ENCODE results near the gene GFI1B. TPM values are rescaled to one million over a fixed set of nuclear protein-coding genes. Genes with fewer than 3 reads are reported as not detected.
"Not testable (repeated sequence)": the region's sequence is repeated elsewhere in the genome, so short reads cannot be mapped to it uniquely, and the experiment has no call there.

Gene GFI1B
- total RNA-seq, 1 donor from 2014 or later: not detected

DNA sequence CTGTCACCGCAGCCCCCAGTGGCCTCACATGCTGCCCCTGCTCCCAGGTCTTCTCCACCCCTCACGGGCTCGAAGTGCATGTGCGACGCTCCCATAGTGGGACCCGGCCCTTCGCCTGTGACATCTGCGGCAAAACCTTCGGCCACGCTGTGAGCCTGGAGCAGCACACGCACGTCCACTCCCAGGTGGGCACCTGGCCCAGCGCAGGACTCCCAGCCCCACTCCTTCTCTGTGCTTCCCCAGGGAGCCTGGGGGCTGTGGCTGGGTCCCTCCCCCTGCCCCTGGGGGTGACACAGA is 10.5 kb downstream of the GFI1B start:
- H3K4me1 Mint-ChIP-seq (ENCODE audit: low read depth, unreplicated experiment): peaks cover 3% of the 10 kb centered on the region
- no peak overlapping the region for H3K4me3 Mint-ChIP-seq (ENCODE audit: unreplicated experiment)
- Histone ChIP-seq H3K4me1 (ENCODE audit: insufficient read depth, low read length) (no peaks in the 10 kb centered on the region), H3K9me3 (ENCODE audit: insufficient read depth, low read depth, low read length) (no peaks in the 10 kb centered on the region), H3K9ac (ENCODE audit: low read length) (no peak overlapping the region), H3K36me3 (ENCODE audit: insufficient read depth, low read length) (no peaks in the 10 kb centered on the region), H4K20me1 (ENCODE audit: insufficient read depth, low read length) (no peaks in the 10 kb centered on the region), H3K27ac (ENCODE audit: low read depth, low read length) (no peak overlapping the region), H2AFZ (ENCODE audit: low read depth, low read length) (no peak overlapping the region), H3K4me2 (ENCODE audit: low read length) (no peak overlapping the region), H3K79me2 (ENCODE audit: insufficient read depth, low read length) (no peaks in the 10 kb centered on the region), H3K27me3 (ENCODE audit: insufficient read depth, low read length) (peaks cover 39% of the 10 kb centered on the region), H3K4me3 (ENCODE audit: insufficient read depth, low read depth, low read length) (no peak overlapping the region)
- peaks cover 56% of the 10 kb centered on the region for H3K27me3 Mint-ChIP-seq (ENCODE audit: low read depth, unreplicated experiment)
- H3K36me3 Mint-ChIP-seq (ENCODE audit: low read depth, unreplicated experiment): peaks cover 2% of the 10 kb centered on the region
- TF ChIP-seq CTCF (IDR thresholded peaks at IDR 0.05; ENCODE audit: insufficient read depth, low read depth, low read length) (no peak), EZH2 (IDR thresholded peaks at IDR 0.05; ENCODE audit: insufficient read depth, low read length) (no peak)
- FAIRE-seq: no peak
- no peak overlapping the region for H3K27ac Mint-ChIP-seq (ENCODE audit: unreplicated experiment)
- no peak for DNase-seq (ENCODE audit: low read depth)
- no peaks in the 10 kb centered on the region for H3K9me3 Mint-ChIP-seq (ENCODE audit: unreplicated experiment)

DNA sequence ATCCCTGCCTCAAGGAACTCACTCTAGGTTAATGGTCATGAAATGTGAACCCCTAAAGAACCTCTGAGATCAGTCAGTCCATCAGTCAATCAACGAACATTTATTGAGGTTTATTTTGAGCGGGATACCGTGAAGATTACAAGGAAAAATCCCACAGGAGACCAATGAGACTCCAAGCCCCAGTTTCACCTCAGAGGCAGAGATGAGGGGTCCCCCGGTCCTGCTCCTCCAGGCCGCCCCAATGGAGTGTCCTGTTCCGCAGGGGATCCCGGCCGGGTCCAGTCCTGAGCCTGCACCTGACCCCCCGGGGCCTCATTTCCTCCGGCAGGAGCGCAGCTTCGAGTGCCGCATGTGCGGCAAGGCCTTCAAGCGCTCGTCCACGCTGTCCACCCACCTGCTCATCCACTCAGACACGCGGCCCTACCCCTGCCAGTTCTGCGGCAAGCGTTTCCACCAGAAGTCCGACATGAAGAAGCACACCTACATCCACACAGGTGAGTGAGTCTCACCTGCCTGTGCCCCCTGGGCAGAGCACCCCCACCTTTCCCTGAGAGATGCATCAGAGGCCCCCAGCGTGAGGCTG is 11.0 kb downstream of the GFI1B start:
- no peaks in the 10 kb centered on the region for H3K9me3 ChIP-seq (ENCODE audit: insufficient read depth, low read depth, low read length)
- H3K79me2 ChIP-seq (ENCODE audit: insufficient read depth, low read length): no peaks in the 10 kb centered on the region
- H3K4me3 ChIP-seq (ENCODE audit: insufficient read depth, low read depth, low read length): no peak overlapping the region
- H3K36me3 Mint-ChIP-seq (ENCODE audit: low read depth, unreplicated experiment): peaks cover 2% of the 10 kb centered on the region
- H4K20me1 ChIP-seq (ENCODE audit: insufficient read depth, low read length): no peaks in the 10 kb centered on the region
- H3K4me3 Mint-ChIP-seq (ENCODE audit: unreplicated experiment): no peak overlapping the region
- no peak overlapping the region for H3K27ac Mint-ChIP-seq (ENCODE audit: unreplicated experiment)
- no peaks in the 10 kb centered on the region for H3K4me1 ChIP-seq (ENCODE audit: insufficient read depth, low read length)
- no peaks in the 10 kb centered on the region for H3K9me3 Mint-ChIP-seq (ENCODE audit: unreplicated experiment)
- H3K27ac ChIP-seq (ENCODE audit: low read depth, low read length): no peak overlapping the region
- H2AFZ ChIP-seq (ENCODE audit: low read depth, low read length): no peak overlapping the region
- no peak overlapping the region for H3K4me2 ChIP-seq (ENCODE audit: low read length)
- H3K27me3 ChIP-seq (ENCODE audit: insufficient read depth, low read length): peaks cover 41% of the 10 kb centered on the region
- H3K4me1 Mint-ChIP-seq (ENCODE audit: low read depth, unreplicated experiment): peaks cover 8% of the 10 kb centered on the region
- H3K9ac ChIP-seq (ENCODE audit: low read length): no peak overlapping the region
- FAIRE-seq (no peak), DNase-seq (ENCODE audit: low read depth) (no peak)
- no peaks in the 10 kb centered on the region for H3K36me3 ChIP-seq (ENCODE audit: insufficient read depth, low read length)
- H3K27me3 Mint-ChIP-seq (ENCODE audit: low read depth, unreplicated experiment): peaks cover 58% of the 10 kb centered on the region
- TF ChIP-seq EZH2 (IDR thresholded peaks at IDR 0.05; ENCODE audit: insufficient read depth, low read length): no peak
- TF ChIP-seq CTCF (IDR thresholded peaks at IDR 0.05; ENCODE audit: insufficient read depth, low read depth, low read length): no peak

DNA sequence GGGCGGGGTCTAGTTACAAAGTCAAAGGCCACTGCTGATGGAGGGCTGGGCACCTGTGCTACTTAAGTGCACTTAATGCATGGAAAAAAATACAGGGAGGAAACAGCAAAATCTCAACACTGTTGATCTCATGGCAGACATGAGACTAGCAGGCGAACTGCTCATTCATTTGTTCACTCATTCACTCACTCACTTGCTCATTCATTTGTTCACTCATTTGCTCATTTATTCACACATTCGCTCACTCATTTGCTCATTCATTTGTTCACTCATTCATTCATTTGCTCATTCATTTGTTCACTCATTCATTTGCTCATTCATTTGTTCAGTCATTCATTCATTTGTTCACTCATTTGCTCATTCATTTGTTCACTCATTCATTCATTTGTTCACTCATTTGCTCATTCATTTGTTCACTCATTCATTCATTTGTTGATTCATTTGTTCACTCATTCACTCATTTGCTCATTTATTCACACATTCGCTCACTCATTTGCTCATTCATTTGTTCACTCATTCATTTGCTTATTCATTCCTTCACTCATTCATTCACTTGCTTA is 11.6 kb downstream of the GFI1B start:
- H3K27me3 ChIP-seq (ENCODE audit: insufficient read depth, low read length): peaks cover 41% of the 10 kb centered on the region
- DNase-seq (ENCODE audit: low read depth): not testable (repeated sequence)

More for the DNA sequence above, 11.6 kb downstream of the GFI1B start:
- not testable (repeated sequence) for H3K9me3 ChIP-seq (ENCODE audit: insufficient read depth, low read depth, low read length); H4K20me1 ChIP-seq (ENCODE audit: insufficient read depth, low read length); H3K27ac Mint-ChIP-seq (ENCODE audit: unreplicated experiment); H3K9ac ChIP-seq (ENCODE audit: low read length); H3K4me3 ChIP-seq (ENCODE audit: insufficient read depth, low read depth, low read length); H2AFZ ChIP-seq (ENCODE audit: low read depth, low read length); H3K4me1 Mint-ChIP-seq (ENCODE audit: low read depth, unreplicated experiment); H3K9me3 Mint-ChIP-seq (ENCODE audit: unreplicated experiment); H3K4me1 ChIP-seq (ENCODE audit: insufficient read depth, low read length); H3K79me2 ChIP-seq (ENCODE audit: insufficient read depth, low read length); H3K27ac ChIP-seq (ENCODE audit: low read depth, low read length); H3K36me3 ChIP-seq (ENCODE audit: insufficient read depth, low read length); FAIRE-seq; H3K4me3 Mint-ChIP-seq (ENCODE audit: unreplicated experiment); H3K36me3 Mint-ChIP-seq (ENCODE audit: low read depth, unreplicated experiment); H3K4me2 ChIP-seq (ENCODE audit: low read length)
- H3K27me3 Mint-ChIP-seq (ENCODE audit: low read depth, unreplicated experiment): peaks cover 57% of the 10 kb centered on the region
